Mesodermal cell (in vitro differentiated cells): ENCODE measurements around the gene LMLN. TPM values are rescaled to one million over a fixed set of nuclear protein-coding genes. Genes with fewer than 3 reads are reported as not detected.
"Not testable (repeated sequence)": the region's sequence is repeated elsewhere in the genome, so short reads cannot be mapped to it uniquely, and the experiment has no call there.

ENCODE experiments used
- H3K27ac ChIP-seq: 2 replicates; pipeline ENCODE4 v1.7.0; 2013; ENCODE audit warnings: mild to moderate bottlenecking, low read depth, low read length, moderate library complexity; ENCODE audit not compliant: severe bottlenecking
- H3K36me3 ChIP-seq: 2 replicates; pipeline ENCODE4 v1.7.1; 2013; ENCODE audit warnings: mild to moderate bottlenecking, low read length, moderate library complexity; ENCODE audit not compliant: control insufficient read depth, insufficient read depth
- H3K4me1 ChIP-seq: one replicate; pipeline ENCODE4 v1.7.1; 2013; ENCODE audit warnings: mild to moderate bottlenecking, low read length; ENCODE audit not compliant: insufficient read depth, control insufficient read depth, poor library complexity, severe bottlenecking
- H3K4me3 ChIP-seq: 2 replicates; pipeline ENCODE4 v1.7.0; 2013; ENCODE audit warnings: low read length, control low read depth, mild to moderate bottlenecking; ENCODE audit not compliant: insufficient read depth, poor library complexity, severe bottlenecking; ENCODE audit errors: extremely low read depth
- H3K9me3 ChIP-seq: 2 replicates; pipeline ENCODE4 v1.7.1; 2013; ENCODE audit warnings: mild to moderate bottlenecking, low read length, moderate library complexity; ENCODE audit not compliant: control insufficient read depth
- WGBS, 2 experiments: methylation state at CpG; one replicate each; pipeline ENCODE4 v1.1.5; 2013; ENCODE audit warnings: missing lambda C conversion rate in 2 of 2; ENCODE audit not compliant: insufficient coverage in 2 of 2; 5-methylcytosine and 5-hydroxymethylcytosine counted together
- polyA plus RNA-seq, 2 experiments: library from polyadenylated mRNA; stranded (reverse); fragments of 50-300 nt; gene quantifications; one replicate each; pipeline ENCODE4 v1.2.3, GENCODE V29; 2013

The LMLN gene
- polyA plus RNA-seq (2013, experiment 1 of 2) = 4.3 TPM
- 5.1 TPM for polyA plus RNA-seq (2013, experiment 2 of 2)

- H3K27ac ChIP-seq = peak within 1 kb of the TSS; percentile 62
- peaks cover 18% of the 10 kb centered on the region for H3K36me3 ChIP-seq
- peak within 1 kb of the TSS; percentile 69 for H3K4me3 ChIP-seq
- H3K4me1 ChIP-seq = peaks cover 3% of the 10 kb centered on the region
- no peaks in the 10 kb centered on the region for H3K9me3 ChIP-seq
- WGBS, 2 experiments = 2% methylated on average over 52 to 54 of the region's 62 CpGs
Observed at GRCh38 chr3:197959891-197960693, at the start of gene LMLN. Gene LMLN, plus strand, starts transcription at chr3:197960217. Its CDS starts 29 bp downstream, at chr3:197960246.

GRCh38 chr3:197912741-197913476, 47.1 kb upstream of the LMLN start:
- H3K4me1 ChIP-seq = no peaks in the 10 kb centered on the region
- H3K4me3 ChIP-seq = no peak overlapping the region
- no peaks in the 10 kb centered on the region for H3K9me3 ChIP-seq
- no peaks in the 10 kb centered on the region for H3K36me3 ChIP-seq
- H3K27ac ChIP-seq = no peak overlapping the region
- 84 to 85% methylated on average over 22 to 27 of the region's 33 CpGs for WGBS, 2 experiments

- WGBS, 2 experiments = 89 to 97% methylated on average over 7 to 10 of the region's 12 CpGs
- H3K4me1 ChIP-seq = no peaks in the 10 kb centered on the region
Observed at GRCh38 chr3:197913641-197914380, 46.2 kb upstream of the LMLN start.

GRCh38 chr3:197921429-197922275, 38.4 kb upstream of the LMLN start:
- 93 to 98% methylated on average over 18 to 19 of the region's 24 CpGs for WGBS, 2 experiments
- H3K4me1 ChIP-seq, H3K36me3 ChIP-seq, H3K9me3 ChIP-seq, H3K27ac ChIP-seq, H3K4me3 ChIP-seq: not testable (repeated sequence)

More at GRCh38 chr3:197913641-197914380, 46.2 kb upstream of the LMLN start:
- Histone ChIP-seq H3K4me3 (no peak overlapping the region), H3K36me3 (no peaks in the 10 kb centered on the region), H3K9me3 (no peaks in the 10 kb centered on the region), H3K27ac (no peak overlapping the region)

- Histone ChIP-seq H3K9me3 (no peaks in the 10 kb centered on the region), H3K36me3 (no peaks in the 10 kb centered on the region), H3K27ac (no peak overlapping the region), H3K4me1 (no peaks in the 10 kb centered on the region), H3K4me3 (no peak overlapping the region)
- 80 to 85% methylated on average over 5 of the region's 7 CpGs for WGBS, 2 experiments
Observed at GRCh38 chr3:197926418-197926817, 33.6 kb upstream of the LMLN start.

GRCh38 chr3:197927578-197927977, 32.4 kb upstream of the LMLN start:
- not testable (repeated sequence) for H3K4me1 ChIP-seq, H3K4me3 ChIP-seq, H3K27ac ChIP-seq, H3K36me3 ChIP-seq, H3K9me3 ChIP-seq
- no CpG with 5 or more reads among the region's 3 CpGs for WGBS, 2 experiments

- H3K27ac ChIP-seq = no peak overlapping the region
- WGBS, 2 experiments = 94% methylated on average over 14 to 15 of the region's 15 CpGs
- peaks cover 3% of the 10 kb centered on the region for H3K36me3 ChIP-seq
- H3K4me1 ChIP-seq = no peaks in the 10 kb centered on the region
- no peak overlapping the region for H3K4me3 ChIP-seq
- H3K9me3 ChIP-seq = no peaks in the 10 kb centered on the region
Observed at GRCh38 chr3:197936819-197937384, 23.1 kb upstream of the LMLN start.

GRCh38 chr3:197940745-197941384, 19.2 kb upstream of the LMLN start:
- H3K9me3 ChIP-seq = no peaks in the 10 kb centered on the region
- H3K27ac ChIP-seq = no peak overlapping the region
- WGBS, 2 experiments = 83 to 100% methylated on average over 1 of the region's 1 CpG
- no peaks in the 10 kb centered on the region for H3K4me1 ChIP-seq
- H3K4me3 ChIP-seq = no peak overlapping the region
- H3K36me3 ChIP-seq = peaks cover 3% of the 10 kb centered on the region

- no CpG with 5 or more reads among the region's 2 CpGs for WGBS, 2 experiments
- Histone ChIP-seq H3K36me3 (no peaks in the 10 kb centered on the region), H3K4me3 (no peak overlapping the region), H3K27ac (no peak overlapping the region), H3K9me3 (no peaks in the 10 kb centered on the region), H3K4me1 (no peaks in the 10 kb centered on the region)
Observed at GRCh38 chr3:197942956-197943556, 17.0 kb upstream of the LMLN start.
